GM23248 (cell line): ENCODE data around the gene MYO1A. TPM values are rescaled to one million over a fixed set of nuclear protein-coding genes. Genes with fewer than 3 reads are reported as not detected.

Source experiments
- DNase-seq: peaks from one replicate; pipeline ENCODE4 v3.0.0-alpha.2; 2015
- H2AFZ ChIP-seq: fragments of 200-600 bp; sonication (generic); 2 replicates; pipeline ENCODE4 v1.6.1; 2016; ENCODE audit warnings: antibody characterized with exemption
- H3F3A ChIP-seq: fragments of 200-600 bp; sonication (generic); 2 replicates; pipeline ENCODE4 v1.6.1; 2016; ENCODE audit warnings: mild to moderate bottlenecking, antibody characterized with exemption, mixed run types; ENCODE audit not compliant: insufficient read depth
- H3K27ac ChIP-seq: fragments of 200-600 bp; sonication (generic); 2 replicates; pipeline ENCODE4 v1.5.1; 2016; ENCODE audit warnings: mild to moderate bottlenecking
- H3K27me3 ChIP-seq: fragments of 200-600 bp; sonication (generic); replicated peaks from 2 replicates; pipeline ENCODE4 v1.6.1; 2016; ENCODE audit warnings: mild to moderate bottlenecking; ENCODE audit not compliant: insufficient read depth
- H3K36me3 ChIP-seq: fragments of 200-600 bp; sonication (generic); 2 replicates; pipeline ENCODE4 v1.6.1; 2016; ENCODE audit warnings: low read depth, mild to moderate bottlenecking
- H3K4me1 ChIP-seq: fragments of 200-600 bp; sonication (generic); 2 replicates; pipeline ENCODE4 v1.6.1; 2016; ENCODE audit warnings: mild to moderate bottlenecking; ENCODE audit not compliant: insufficient read depth
- H3K4me2 ChIP-seq: fragments of 200-600 bp; sonication (generic); one replicate; pipeline ENCODE4 v1.6.1; 2016; ENCODE audit warnings: mild to moderate bottlenecking; ENCODE audit not compliant: unreplicated experiment
- H3K4me3 ChIP-seq: fragments of 200-600 bp; sonication (generic); 2 replicates; pipeline ENCODE4 v1.5.1; 2016; ENCODE audit warnings: mild to moderate bottlenecking
- H3K79me2 ChIP-seq: fragments of 200-600 bp; sonication (generic); 2 replicates; pipeline ENCODE4 v1.6.1; 2016; ENCODE audit warnings: mild to moderate bottlenecking; ENCODE audit not compliant: insufficient read depth
- H3K9ac ChIP-seq: fragments of 200-600 bp; sonication (generic); 2 replicates; pipeline ENCODE4 v1.6.1; 2016; ENCODE audit warnings: mild to moderate bottlenecking
- H3K9me2 ChIP-seq: fragments of 200-600 bp; sonication (generic); 2 replicates; pipeline ENCODE4 v1.6.1; 2016; ENCODE audit warnings: mixed run types, mild to moderate bottlenecking, moderate library complexity; ENCODE audit not compliant: insufficient read depth
- H3K9me3 ChIP-seq: fragments of 200-600 bp; sonication (generic); one replicate; pipeline ENCODE4 v1.6.1; 2017; ENCODE audit warnings: low read depth
- H4K20me1 ChIP-seq: fragments of 200-600 bp; sonication (generic); 2 replicates; pipeline ENCODE4 v1.6.0; 2016; ENCODE audit not compliant: insufficient read depth
- EZH2 ChIP-seq: fragments of 200-600 bp; sonication (generic); IDR thresholded peaks from 2 replicates; pipeline ENCODE4 v1.6.1; 2018; ENCODE audit warnings: antibody characterized with exemption, mild to moderate bottlenecking; ENCODE audit not compliant: insufficient read depth, poor library complexity, severe bottlenecking
- EZH2phosphoT487 ChIP-seq: fragments of 200-600 bp; sonication (generic); IDR thresholded peaks from 2 replicates; pipeline ENCODE4 v1.6.1; 2018; ENCODE audit warnings: antibody characterized with exemption, moderate library complexity, mild to moderate bottlenecking, low read depth; ENCODE audit not compliant: insufficient read depth
- WGBS, 2 experiments: methylation state at CpG; one replicate each; pipeline ENCODE4 v1.1.6; 2015 to 2017; ENCODE audit warnings: low lambda C conversion rate in 2 of 2, low coverage in 1 of 2; ENCODE audit errors: missing lambda C conversion rate in 2 of 2; 5-methylcytosine and 5-hydroxymethylcytosine counted together
- in situ Hi-C: fragments of 300-500 bp; cut with MboI; formaldehyde crosslinking; loops from 2 replicates; pipeline ENCODE4 v1.15.0; 2020
- polyA plus RNA-seq: library from polyadenylated mRNA; unstranded; fragments of >200 nt; fragmentation: Nextera tagmentation; extraction: Ambion mirVana; gene quantifications from 2 replicates; pipeline ENCODE4 v1.2.1, GENCODE V29; 2016
- total RNA-seq: library from RNA; depleted of rRNA; stranded (reverse); fragments of >200 nt; shearing (Covaris generic); gene quantifications from 2 replicates; pipeline ENCODE4 v1.2.3, GENCODE V29; 2014

The MYO1A gene
- total and polyA plus RNA-seq, 2 experiments from 2014 or later, result not detected

- no peaks in the 10 kb centered on the region for H3K9me2 ChIP-seq
- H3K27ac ChIP-seq, result no peak overlapping the region
- H3K4me1 ChIP-seq, result 0 out of 2 replicates have a peak, but pooled peaks cover 7% of the 10 kb centered on the region
- H4K20me1 ChIP-seq, result no peaks in the 10 kb centered on the region
- TF ChIP-seq EZH2phosphoT487 (no peak), EZH2 (no peak)
- 63 to 64% methylated on average over 8 to 10 of the region's 10 CpGs for WGBS, 2 experiments
- H2AFZ ChIP-seq, result no peak overlapping the region
- H3K4me3 ChIP-seq, result no peak overlapping the region
- no peaks in the 10 kb centered on the region for H3K36me3 ChIP-seq
- no peak overlapping the region for H3K9ac ChIP-seq
- peaks cover 10% of the 10 kb centered on the region for H3K27me3 ChIP-seq
- H3K79me2 ChIP-seq, result no peaks in the 10 kb centered on the region
- H3K9me3 ChIP-seq, result no peaks in the 10 kb centered on the region
- in situ Hi-C loops, result no loop called here
- H3F3A ChIP-seq, result no peaks in the 10 kb centered on the region
- no peak overlapping the region for H3K4me2 ChIP-seq
- no peak for DNase-seq
Observed at GRCh38 chr12:57046947-57047890, 2.7 kb downstream of the MYO1A start.

DNA sequence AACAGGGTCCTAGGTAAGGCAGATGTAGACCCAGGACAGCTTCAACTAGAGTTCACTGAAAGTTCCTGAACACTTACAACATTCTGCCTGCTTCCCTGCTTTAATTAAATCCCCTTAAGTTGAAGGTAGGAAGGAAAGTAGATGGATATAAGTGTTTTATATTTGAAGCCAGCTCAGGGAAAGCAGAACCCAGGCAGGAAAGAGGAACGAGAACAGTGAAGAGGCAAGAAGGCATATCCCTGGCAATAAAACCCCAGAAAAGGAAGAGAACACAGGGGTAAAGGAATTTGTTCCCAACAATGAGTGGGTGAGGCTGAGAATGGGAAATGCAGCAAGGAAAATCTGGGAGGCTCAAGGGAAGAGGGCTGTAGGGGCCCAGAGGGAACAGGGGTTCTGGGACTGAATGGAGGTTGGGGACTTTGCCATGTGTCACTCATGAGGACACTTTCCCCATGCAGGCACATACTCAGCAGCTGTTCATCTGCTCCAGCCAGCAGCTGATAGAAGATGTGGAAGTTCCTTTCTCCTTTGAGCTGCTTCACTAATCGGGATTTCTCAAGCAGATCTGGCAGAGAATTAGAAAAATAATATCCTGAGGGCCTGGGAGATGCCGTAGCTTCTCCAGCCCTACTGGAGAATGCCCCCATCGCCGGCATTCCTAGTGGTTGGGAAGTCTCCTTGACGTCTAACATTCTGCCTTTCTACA lies 3.7 kb downstream of the MYO1A start:
- Histone ChIP-seq H2AFZ (no peak overlapping the region), H3K79me2 (no peaks in the 10 kb centered on the region), H3K9ac (no peak overlapping the region), H3K4me3 (no peak overlapping the region), H3K4me2 (no peak overlapping the region), H3K27me3 (peaks cover 20% of the 10 kb centered on the region), H3F3A (no peaks in the 10 kb centered on the region), H3K36me3 (no peaks in the 10 kb centered on the region), H3K9me3 (no peaks in the 10 kb centered on the region), H3K4me1 (0 out of 2 replicates have a peak, but pooled peaks cover 7% of the 10 kb centered on the region), H4K20me1 (no peaks in the 10 kb centered on the region), H3K27ac (no peak overlapping the region), H3K9me2 (no peaks in the 10 kb centered on the region)
- in situ Hi-C loops, result no loop called here
- no peak for DNase-seq
- no peak for TF ChIP-seq EZH2
- TF ChIP-seq EZH2phosphoT487, result no peak
- WGBS, 2 experiments, result 60 to 62% methylated on average over 6 of the region's 6 CpGs

DNA sequence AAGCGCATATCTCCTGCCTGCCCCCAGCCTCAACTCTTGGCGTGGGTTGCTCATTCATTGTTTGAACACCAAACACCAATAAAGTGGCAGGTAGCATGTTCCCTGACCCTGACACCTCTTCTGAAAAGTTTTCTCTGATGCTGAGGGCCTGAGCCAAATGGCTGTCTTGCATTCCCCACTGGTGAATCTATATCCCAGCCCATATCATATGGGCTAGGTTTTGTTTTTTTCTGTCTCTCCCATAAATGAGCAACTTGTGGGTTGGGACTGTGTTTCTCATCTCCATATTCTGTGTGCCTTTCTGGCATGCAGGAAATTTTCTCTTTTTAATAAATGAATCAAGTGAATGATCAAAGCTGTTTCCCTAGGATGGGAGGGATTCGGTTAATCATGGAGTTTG lies 5.0 kb downstream of the MYO1A start:
- Histone ChIP-seq H3K4me3 (no peak overlapping the region), H3K4me1 (0 out of 2 replicates have a peak, but pooled peaks cover 7% of the 10 kb centered on the region), H3K9ac (no peak overlapping the region), H2AFZ (no peak overlapping the region), H3K36me3 (no peaks in the 10 kb centered on the region), H3K9me3 (no peaks in the 10 kb centered on the region), H3K9me2 (no peaks in the 10 kb centered on the region), H3F3A (no peaks in the 10 kb centered on the region), H3K27me3 (peaks cover 33% of the 10 kb centered on the region), H4K20me1 (no peaks in the 10 kb centered on the region), H3K79me2 (no peaks in the 10 kb centered on the region), H3K4me2 (no peak overlapping the region), H3K27ac (no peak overlapping the region)
- in situ Hi-C loops, result no loop called here
- DNase-seq, result no peak
- WGBS, 2 experiments, result 77 to 89% methylated on average over 3 of the region's 3 CpGs
- TF ChIP-seq EZH2phosphoT487 (no peak), EZH2 (no peak)

GRCh38 chr12:57044468-57044867 lies 5.5 kb downstream of the MYO1A start:
- Histone ChIP-seq H3K4me3 (no peak overlapping the region), H3K36me3 (no peaks in the 10 kb centered on the region), H3K27ac (no peak overlapping the region), H3K9me2 (no peaks in the 10 kb centered on the region), H4K20me1 (no peaks in the 10 kb centered on the region), H3K27me3 (peaks cover 36% of the 10 kb centered on the region), H3K79me2 (no peaks in the 10 kb centered on the region), H2AFZ (no peak overlapping the region), H3K4me2 (no peak overlapping the region), H3K9me3 (no peaks in the 10 kb centered on the region), H3K4me1 (0 out of 2 replicates have a peak, but pooled peaks cover 7% of the 10 kb centered on the region), H3K9ac (no peak overlapping the region), H3F3A (no peaks in the 10 kb centered on the region)
- TF ChIP-seq EZH2 (no peak), EZH2phosphoT487 (no peak)
- in situ Hi-C loops, result no loop called here
- WGBS, 2 experiments, result 79 to 83% methylated on average over 6 of the region's 6 CpGs
- DNase-seq, result no peak
